D721Med (cell line): ENCODE results near the gene C16orf92.
"Not testable (repeated sequence)": the region's sequence is repeated elsewhere in the genome, so short reads cannot be mapped to it uniquely, and the experiment has no call there.

ENCODE experiments used
- DNase-seq: peaks from one replicate; pipeline ENCODE4 v3.0.0; 2011; ENCODE audit warnings: low spot score; ENCODE audit not compliant: insufficient read length
- FAIRE-seq: peaks from 2 replicates; lab custom pipeline; 2011; peaks lifted over from hg19 to GRCh38; lab: Jason Lieb, UNC
- CTCF ChIP-seq: IDR thresholded peaks from 2 replicates; pipeline ENCODE4 v1.5.1; 2012; ENCODE audit warnings: mild to moderate bottlenecking, control low read depth; ENCODE audit not compliant: insufficient read depth; ENCODE audit errors: missing control alignments

Gene C16orf92

GRCh38 chr16:30011714-30012504 lies 11.1 kb upstream of the C16orf92 start:
- TF ChIP-seq CTCF: no peak
- DNase-seq (no peak), FAIRE-seq (no peak)

DNA sequence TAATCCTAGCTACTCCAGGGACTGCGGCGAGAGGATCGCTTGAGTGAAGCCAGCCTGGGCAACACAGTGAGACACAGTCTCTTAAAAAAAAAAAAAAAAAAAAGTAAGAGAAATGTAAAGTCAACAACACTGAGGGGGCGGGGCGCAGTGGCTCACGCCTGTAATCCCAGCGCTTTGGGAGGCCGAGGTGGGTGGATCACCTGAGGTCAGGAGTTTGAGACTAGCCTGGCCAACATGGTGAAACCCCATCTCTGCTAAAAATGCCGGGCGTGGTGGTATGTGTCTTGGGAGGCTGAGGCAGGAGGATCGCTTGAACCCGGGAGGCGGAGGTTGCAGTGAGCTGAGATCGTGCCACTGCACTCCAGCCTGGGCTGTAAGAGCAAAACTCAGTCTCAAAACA lies 10.4 kb upstream of the C16orf92 start:
- FAIRE-seq, DNase-seq: not testable (repeated sequence)

GRCh38 chr16:30015450-30015849 lies 7.5 kb upstream of the C16orf92 start:
- not testable (repeated sequence) for DNase-seq, FAIRE-seq

- TF ChIP-seq CTCF: no peak
- DNase-seq (no peak), FAIRE-seq (no peak)
Measured at GRCh38 chr16:30016555-30017276, 6.3 kb upstream of the C16orf92 start.

DNA sequence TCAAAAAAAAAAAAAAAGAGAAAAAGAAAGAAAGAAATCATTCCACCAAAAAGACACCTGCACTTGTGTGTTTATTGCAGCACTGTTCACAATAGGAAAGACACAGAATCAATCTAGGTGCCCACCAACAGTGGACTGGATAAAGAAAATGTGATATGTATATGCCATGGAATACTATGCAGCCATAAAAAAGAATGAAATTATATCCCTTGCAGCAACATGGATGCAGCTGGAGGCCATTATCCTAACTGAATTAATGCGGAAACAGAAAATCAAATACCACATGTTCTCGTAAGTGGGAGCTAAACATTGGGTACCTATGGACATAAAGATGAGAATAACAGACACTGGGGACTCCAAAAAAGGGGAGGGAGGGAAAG lies 5.7 kb upstream of the C16orf92 start:
- no peak for DNase-seq
- FAIRE-seq: no peak
- no peak for TF ChIP-seq CTCF

DNA sequence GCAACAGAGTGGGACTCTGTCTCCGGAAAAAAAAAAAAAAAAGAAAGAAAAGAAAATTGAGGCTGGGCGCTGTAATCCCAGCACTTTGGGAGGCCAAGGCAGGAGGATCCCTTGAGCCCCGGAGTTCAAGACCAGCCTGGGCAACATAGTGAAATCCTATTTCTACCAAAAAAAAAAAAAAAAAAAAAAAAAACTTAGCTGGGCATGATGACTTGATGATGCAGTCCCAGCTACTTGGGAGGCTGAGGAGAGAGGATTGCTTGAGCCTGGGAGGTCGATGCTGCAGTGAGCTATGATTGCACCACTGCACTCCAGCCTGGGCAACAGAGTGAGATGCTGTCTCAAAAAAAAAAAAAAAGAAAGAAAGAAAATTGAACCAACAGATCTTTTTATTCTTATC lies 5.1 kb upstream of the C16orf92 start:
- not testable (repeated sequence) for FAIRE-seq, DNase-seq

GRCh38 chr16:30018731-30019158 lies 4.3 kb upstream of the C16orf92 start:
- no peak for TF ChIP-seq CTCF
- FAIRE-seq (no peak), DNase-seq (no peak)

DNA sequence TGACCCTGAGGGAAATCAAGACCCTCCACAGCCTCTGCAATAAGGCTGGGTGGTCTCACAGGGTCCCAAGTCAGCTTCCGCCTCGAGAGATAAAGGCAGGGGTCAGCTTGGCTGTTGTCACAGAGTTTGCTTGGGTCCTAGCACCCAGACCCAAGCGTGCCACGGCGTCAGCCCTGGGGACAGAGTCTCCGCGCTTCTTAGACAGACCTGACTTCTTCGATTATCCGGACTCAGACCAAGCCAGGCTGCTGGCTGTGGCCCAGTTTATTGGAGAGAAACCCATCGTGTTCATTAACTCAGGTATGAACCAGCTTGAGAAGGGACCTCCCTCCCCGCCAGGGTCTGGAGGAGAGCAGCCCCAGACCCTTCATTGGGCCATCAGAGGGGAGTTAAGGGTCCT lies 588 bp downstream of the C16orf92 start:
- DNase-seq (no peak), FAIRE-seq (no peak)
- TF ChIP-seq CTCF: no peak
